Endothelial cell of umbilical vein (primary cell): ENCODE measurements around the gene NKX1-2. TPM values are rescaled to one million over a fixed set of nuclear protein-coding genes. Genes with fewer than 3 reads are reported as not detected.

Experiments used
- BruUV-seq: library from RNA; stranded (reverse); fragments of 400-500 nt; replicated peaks from 2 replicates; lab custom pipeline; 2021; lab: Mats Ljungman, UMichigan
- CTCF ChIA-PET: fragments of 300-600, 350-600 bp; sonication (Branson Sonifier 250); formaldehyde crosslinking; loops from one replicate; lab custom pipeline; 2021; ENCODE audit warnings: antibody characterized with exemption, inconsistent platforms; lab: Charles Lee
- POLR2A ChIA-PET: fragments of 300-600, 350-600 bp; sonication (Branson Sonifier 250); formaldehyde crosslinking; loops from one replicate; lab custom pipeline; 2021; ENCODE audit warnings: antibody characterized with exemption, inconsistent platforms; lab: Charles Lee
- DNase-seq: peaks from one replicate; pipeline ENCODE4 v3.0.0-alpha.2; 2011; ENCODE audit warnings: low read depth, low spot score
- FAIRE-seq: peaks from 2 replicates; lab custom pipeline; 2011; peaks lifted over from hg19 to GRCh38; lab: Jason Lieb, UNC
- H2AFZ ChIP-seq: 2 replicates; pipeline ENCODE4 v1.6.0; 2012; ENCODE audit warnings: low read depth, low read length, control low read depth, inconsistent platforms
- H3K27ac ChIP-seq: 2 replicates; pipeline ENCODE4 v1.5.1; 2011; ENCODE audit warnings: low read depth, mild to moderate bottlenecking, control low read depth, low read length, moderate library complexity; ENCODE audit not compliant: insufficient read depth
- H3K27me3 ChIP-seq, 2 experiments: 2 replicates each; pipeline versions ENCODE4 v1.6.0 to v1.6.1; 2011; ENCODE audit warnings: low read length in 2 of 2, mixed read lengths in 1 of 2; ENCODE audit not compliant: control insufficient read depth in 2 of 2, insufficient read depth in 2 of 2
- H3K36me3 ChIP-seq, 2 experiments: 2 replicates in 1 of 2; 3 replicates in 1 of 2; pipeline ENCODE4 v1.5.1; 2011; ENCODE audit warnings: low read length in 2 of 2, mild to moderate bottlenecking in 1 of 2, moderate library complexity in 1 of 2; ENCODE audit not compliant: control insufficient read depth in 2 of 2, insufficient read depth in 2 of 2; ENCODE audit errors: extremely low read depth in 1 of 2
- H3K4me1 ChIP-seq: 3 replicates; pipeline ENCODE4 v1.5.1; 2011; ENCODE audit warnings: mild to moderate bottlenecking, low read length; ENCODE audit not compliant: control insufficient read depth, insufficient read depth; ENCODE audit errors: extremely low read depth
- H3K4me2 ChIP-seq: 2 replicates; pipeline ENCODE4 v1.6.1; 2011; ENCODE audit warnings: low read length, control low read depth, mixed read lengths; ENCODE audit not compliant: insufficient read depth
- H3K4me3 ChIP-seq, 3 experiments: fragments of 200-600 bp in 1 of 3; sonication (generic), shearing (Covaris generic) in 1 of 3; replicated peaks in 1 of 3; 2 replicates each; pipeline ENCODE4 v1.5.1; 2011 to 2016; ENCODE audit warnings: control low read depth in 3 of 3, low read length in 3 of 3, mild to moderate bottlenecking in 2 of 3, inconsistent platforms in 1 of 3, low read depth in 1 of 3, moderate library complexity in 1 of 3; ENCODE audit not compliant: insufficient read depth in 1 of 3
- H3K79me2 ChIP-seq: 2 replicates; pipeline ENCODE4 v1.6.0; 2012; ENCODE audit warnings: low read length, inconsistent platforms; ENCODE audit not compliant: control insufficient read depth, insufficient read depth
- H3K9ac ChIP-seq: replicated peaks from 2 replicates; pipeline ENCODE3; 2011; ENCODE audit warnings: low read length, control low read depth; ENCODE audit not compliant: insufficient read depth; ENCODE audit errors: extremely low read depth
- H3K9me1 ChIP-seq: replicated peaks from 3 replicates; pipeline ENCODE4 v1.6.0; 2011; ENCODE audit warnings: mild to moderate bottlenecking, low read length; ENCODE audit not compliant: control insufficient read depth, insufficient read depth; ENCODE audit errors: extremely low read depth
- H3K9me3 ChIP-seq: replicated peaks from 2 replicates; pipeline ENCODE4 v1.5.1; 2012; ENCODE audit warnings: low read length, inconsistent platforms; ENCODE audit not compliant: control insufficient read depth, insufficient read depth
- H4K20me1 ChIP-seq: replicated peaks from 2 replicates; pipeline ENCODE3; 2011; ENCODE audit warnings: mild to moderate bottlenecking, low read length; ENCODE audit not compliant: control insufficient read depth, insufficient read depth; ENCODE audit errors: extremely low read depth
- EZH2 ChIP-seq: IDR thresholded peaks from 2 replicates; pipeline ENCODE4 v1.6.1; 2012; ENCODE audit warnings: borderline replicate concordance, low read depth, mild to moderate bottlenecking, moderate library complexity, low read length, inconsistent platforms; ENCODE audit not compliant: severe bottlenecking
- MYC ChIP-seq: IDR thresholded peaks from one replicate; pipeline ENCODE4 v1.6.1; 2011; ENCODE audit warnings: mild to moderate bottlenecking, low read depth, low read length
- POLR2A ChIP-seq: IDR thresholded peaks from 2 replicates; pipeline ENCODE4 v1.6.1; 2012; ENCODE audit warnings: low read depth, mild to moderate bottlenecking, control low read depth, low read length
- POLR2AphosphoS5 ChIP-seq: IDR thresholded peaks from 2 replicates; pipeline ENCODE4 v1.6.1; 2012; ENCODE audit warnings: low read depth, mild to moderate bottlenecking, control low read depth, low read length, moderate library complexity; ENCODE audit not compliant: insufficient read depth
- dilution Hi-C: fragments of 300-500 bp; cut with MboI; formaldehyde crosslinking; loops from one replicate; pipeline ENCODE4 v1.15.0; 2019; ENCODE audit warnings: low sequenced_read_pairs; ENCODE audit not compliant: extremely low pct_ligation_motif_present
- intact Hi-C: fragments of 100-400 bp; cut with micrococcal nuclease; formaldehyde crosslinking; loops from one replicate; pipeline ENCODE4 v1.10.0; 2022
- polyA plus RNA-seq, 4 experiments: library from polyadenylated mRNA; depleted of rRNA in 3 of 4; stranded (reverse) in 3 of 4; unstranded in 1 of 4; fragments of >200 nt; gene quantifications; 2 replicates each; pipeline versions ENCODE4 v1.2.1 to v1.2.3, GENCODE V29; 2011 to 2012; ENCODE audit warnings: missing spikeins in 1 of 4
- total RNA-seq: library from RNA; stranded (reverse); gene quantifications from 2 replicates; pipeline ENCODE4 v1.2.3, GENCODE V29; 2021
- TF ChIP-seq, protein P1 (sequence below), 2 donors: IDR thresholded peaks; 1 replicate in 1 of 2; 2 replicates in 1 of 2; pipeline ENCODE4 v1.5.1; 2011; ENCODE audit warnings: low read length in 2 of 2, mild to moderate bottlenecking in 2 of 2, moderate library complexity in 2 of 2, control low read depth in 1 of 2, inconsistent platforms in 1 of 2, low read depth in 1 of 2; ENCODE audit not compliant: insufficient read depth in 1 of 2; ENCODE audit errors: extremely low read depth in 1 of 2

The NKX1-2 gene
- total and polyA plus RNA-seq, 2 donors (not counting 3 experiments of a cell fraction or from before 2014, with no cell fraction given), result not detected

DNA sequence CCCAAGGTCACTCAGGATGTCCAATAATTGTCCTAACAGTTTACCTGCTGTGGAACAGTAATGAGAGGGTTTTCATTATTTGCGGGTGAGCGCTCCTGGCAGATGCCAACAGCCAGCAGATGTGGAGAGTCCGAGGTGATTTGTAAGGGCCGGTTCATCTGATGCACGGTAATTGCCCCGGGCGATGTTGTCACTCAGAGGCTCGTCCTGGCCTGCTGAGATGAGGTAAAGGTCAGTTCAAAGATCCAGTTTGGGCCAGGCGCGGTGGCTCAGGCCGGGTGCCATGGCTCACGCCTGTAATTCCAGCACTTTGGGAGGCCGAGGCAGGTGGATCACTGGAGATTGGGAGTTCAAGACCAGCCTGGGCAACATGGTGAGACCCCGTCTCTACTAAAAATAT lies 28.7 kb upstream of the NKX1-2 start:
- CTCF ChIA-PET, result no interaction called here
- dilution Hi-C loops, result no loop called here

DNA sequence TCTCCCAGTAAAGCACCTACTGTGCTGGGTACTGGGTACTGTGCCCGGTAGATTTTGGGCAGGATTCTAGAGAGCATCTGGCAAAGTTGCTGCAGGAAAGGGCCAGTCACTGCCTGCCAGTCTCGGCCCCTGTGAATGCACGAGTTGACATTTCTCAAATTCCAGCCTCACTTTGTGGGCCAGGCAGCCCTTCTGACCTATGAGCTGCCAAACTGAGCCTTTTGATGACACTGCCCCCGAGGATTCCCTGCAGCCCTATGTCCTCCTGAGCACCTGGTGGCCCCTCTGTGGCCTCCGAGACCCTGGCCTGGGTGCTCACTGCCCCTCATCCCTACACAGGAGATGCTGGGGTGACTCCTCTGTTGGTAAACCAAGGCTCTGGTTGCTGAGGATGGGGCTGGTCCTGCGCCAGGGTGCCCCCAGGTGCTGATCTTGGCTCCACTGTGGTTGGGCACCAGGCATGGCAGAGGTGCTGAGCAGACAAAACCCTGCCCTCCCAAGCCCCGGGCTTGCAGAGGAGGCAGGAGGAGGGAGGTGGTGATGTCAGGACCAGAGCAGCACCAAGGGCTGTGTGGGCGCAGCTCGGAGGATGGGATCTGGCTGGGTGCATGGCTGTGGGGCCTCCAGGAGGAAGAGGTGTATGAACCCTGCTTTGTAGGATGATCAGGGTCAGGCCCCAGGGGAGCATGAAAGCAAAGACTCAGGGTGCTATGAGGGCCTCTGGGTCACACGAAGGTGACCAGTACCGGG lies 28.0 kb upstream of the NKX1-2 start:
- H3K4me1 ChIP-seq, result no peaks in the 10 kb centered on the region
- no peak for TF ChIP-seq EZH2
- no peak for TF ChIP-seq POLR2AphosphoS5
- TF ChIP-seq POLR2A, result no peak
- BruUV-seq, result no TSS peak
- DNase-seq (no peak), FAIRE-seq (no peak)
- H3K9ac ChIP-seq, result no peak overlapping the region
- no peaks in the 10 kb centered on the region for H3K9me3 ChIP-seq
- dilution Hi-C loops (no loop called here), intact Hi-C loops (no loop called here)
- H3K27me3 ChIP-seq, result no peaks in the 10 kb centered on the region
- ChIA-PET POLR2A (no interaction called here), CTCF (no interaction called here)
- H3K4me3 ChIP-seq, result no peak overlapping the region
- H3K27ac ChIP-seq, result no peak overlapping the region
- H2AFZ ChIP-seq, result no peak overlapping the region
- H3K36me3 ChIP-seq, result no peaks in the 10 kb centered on the region
- no peaks in the 10 kb centered on the region for H3K79me2 ChIP-seq
- no peaks in the 10 kb centered on the region for H3K9me1 ChIP-seq
- no peaks in the 10 kb centered on the region for H4K20me1 ChIP-seq
- no peak overlapping the region for H3K4me2 ChIP-seq

More for the DNA sequence above, 28.7 kb upstream of the NKX1-2 start:
- H4K20me1 ChIP-seq, result no peaks in the 10 kb centered on the region
- no peak overlapping the region for H2AFZ ChIP-seq
- BruUV-seq, result no TSS peak
- H3K27me3 ChIP-seq, result no peaks in the 10 kb centered on the region
- no peak overlapping the region for H3K4me2 ChIP-seq
- H3K4me1 ChIP-seq, result no peaks in the 10 kb centered on the region
- no peaks in the 10 kb centered on the region for H3K79me2 ChIP-seq
- no peaks in the 10 kb centered on the region for H3K9me3 ChIP-seq
- no peaks in the 10 kb centered on the region for H3K36me3 ChIP-seq
- no peak for TF ChIP-seq POLR2A
- no peak for TF ChIP-seq EZH2
- TF ChIP-seq POLR2AphosphoS5, result no peak
- TF ChIP-seq, protein P1, sequence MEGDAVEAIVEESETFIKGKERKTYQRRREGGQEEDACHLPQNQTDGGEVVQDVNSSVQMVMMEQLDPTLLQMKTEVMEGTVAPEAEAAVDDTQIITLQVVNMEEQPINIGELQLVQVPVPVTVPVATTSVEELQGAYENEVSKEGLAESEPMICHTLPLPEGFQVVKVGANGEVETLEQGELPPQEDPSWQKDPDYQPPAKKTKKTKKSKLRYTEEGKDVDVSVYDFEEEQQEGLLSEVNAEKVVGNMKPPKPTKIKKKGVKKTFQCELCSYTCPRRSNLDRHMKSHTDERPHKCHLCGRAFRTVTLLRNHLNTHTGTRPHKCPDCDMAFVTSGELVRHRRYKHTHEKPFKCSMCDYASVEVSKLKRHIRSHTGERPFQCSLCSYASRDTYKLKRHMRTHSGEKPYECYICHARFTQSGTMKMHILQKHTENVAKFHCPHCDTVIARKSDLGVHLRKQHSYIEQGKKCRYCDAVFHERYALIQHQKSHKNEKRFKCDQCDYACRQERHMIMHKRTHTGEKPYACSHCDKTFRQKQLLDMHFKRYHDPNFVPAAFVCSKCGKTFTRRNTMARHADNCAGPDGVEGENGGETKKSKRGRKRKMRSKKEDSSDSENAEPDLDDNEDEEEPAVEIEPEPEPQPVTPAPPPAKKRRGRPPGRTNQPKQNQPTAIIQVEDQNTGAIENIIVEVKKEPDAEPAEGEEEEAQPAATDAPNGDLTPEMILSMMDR (IDR thresholded peaks at IDR 0.05; ENCODE audit: extremely low read depth in 1 of 2, insufficient read depth in 1 of 2, low read depth in 1 of 2, low read length in 2 of 2), result no peak
- TF ChIP-seq MYC, result no peak
- FAIRE-seq, result no peak
- intact Hi-C loops, result no loop called here
- no peak overlapping the region for H3K27ac ChIP-seq
- no peak for DNase-seq
- POLR2A ChIA-PET, result no interaction called here
- H3K9ac ChIP-seq, result no peak overlapping the region
- no peak overlapping the region for H3K4me3 ChIP-seq
- no peaks in the 10 kb centered on the region for H3K9me1 ChIP-seq
